Gastrocnemius medialis (tissue), 4 donors: ENCODE measurements around the gene IRF7.

ENCODE experiments used
- CTCF ChIP-seq, 5 experiments: fragments of 450-650 bp in 3 of 5; fragments of 200-600 bp in 2 of 5; sonication (generic) in 2 of 5; IDR thresholded peaks in 4 of 5; conservative IDR thresholded peaks in 1 of 5; 1 replicate in 4 of 5; 2 replicates in 1 of 5; pipeline ENCODE4 v1.5.1; 2016 to 2019; ENCODE audit warnings: antibody characterized with exemption in 5 of 5, mild to moderate bottlenecking in 3 of 5, moderate library complexity in 3 of 5
- POLR2A ChIP-seq, 2 donors: fragments of 450-650 bp; IDR thresholded peaks; one replicate each; pipeline ENCODE4 v1.6.1; 2017; ENCODE audit warnings: antibody characterized with exemption in 2 of 2, mild to moderate bottlenecking in 2 of 2, moderate library complexity in 2 of 2

- TF ChIP-seq CTCF (IDR thresholded peaks at IDR 0.05 in 4 of 5, conservative IDR thresholded peaks at IDR 0.05 in 1 of 5) (no peak), POLR2A (IDR thresholded peaks at IDR 0.05) (no peak)
Measured at GRCh38 chr11:627308-627576, 11.5 kb upstream of the IRF7 start.
